ENCODE results near the gene IL5.
"Not testable (repeated sequence)": the region's sequence is repeated elsewhere in the genome, so short reads cannot be mapped to it uniquely, and the experiment has no call there.

Gene IL5

DNA sequence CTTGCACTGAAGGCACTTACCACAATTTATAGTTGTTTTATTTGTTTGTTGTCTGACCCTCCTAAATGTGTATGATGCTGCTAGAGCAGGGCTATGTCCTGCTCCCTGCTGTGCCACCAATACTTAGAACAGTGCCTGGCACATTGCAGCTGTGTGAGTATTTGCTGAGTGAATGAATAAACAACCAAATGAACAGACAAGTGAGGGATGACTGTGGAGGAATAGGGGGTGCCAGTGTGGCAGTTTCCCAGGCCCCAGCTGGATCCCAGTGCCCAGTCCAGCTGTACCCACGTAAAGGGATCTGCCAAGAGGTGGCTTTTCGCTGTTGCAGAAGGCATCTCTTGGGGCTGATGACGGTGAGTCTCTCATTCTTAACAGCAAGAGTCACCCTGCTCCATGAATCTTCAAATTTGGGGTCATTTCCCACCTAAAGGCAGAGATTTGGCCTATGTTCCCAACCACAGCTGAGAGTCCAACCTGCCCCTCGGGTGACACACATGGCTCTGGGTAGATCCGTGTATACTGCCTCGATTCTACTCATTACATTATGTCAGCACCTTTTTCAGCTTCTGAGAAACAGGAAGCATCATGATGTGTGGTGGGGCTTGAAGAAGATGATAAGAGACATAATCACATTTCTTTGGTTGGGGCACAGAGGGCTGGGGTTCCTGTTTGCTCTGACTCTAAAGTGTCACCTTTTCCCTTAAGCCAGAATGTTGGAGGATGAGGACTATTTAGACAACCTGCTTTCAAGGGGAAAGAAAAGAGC lies 14.3 kb downstream of the IL5 start:
- Histone ChIP-seq H3K9me3 (ENCODE audit: control insufficient read depth, low read depth, low read length) (no peaks in the 10 kb centered on the region), H3K27ac (ENCODE audit: low read length) (no peak overlapping the region), H3K27me3 (ENCODE audit: control insufficient read depth, insufficient read depth, low read length) (no peaks in the 10 kb centered on the region), H3K36me3 (ENCODE audit: control insufficient read depth, low read depth, low read length) (no peaks in the 10 kb centered on the region), H3K4me3 (ENCODE audit: low read length) (no peak overlapping the region), H3K9ac (ENCODE audit: low read length) (no peak overlapping the region), H3K4me1 (ENCODE audit: control insufficient read depth, low read depth, low read length) (no peaks in the 10 kb centered on the region)

GRCh38 chr5:132528021-132528420 lies 15.3 kb downstream of the IL5 start:
- Histone ChIP-seq H3K9me3 (ENCODE audit: control insufficient read depth, low read depth, low read length) (no peaks in the 10 kb centered on the region), H3K4me1 (ENCODE audit: control insufficient read depth, low read depth, low read length) (no peaks in the 10 kb centered on the region), H3K4me3 (ENCODE audit: low read length) (no peak overlapping the region), H3K27me3 (ENCODE audit: control insufficient read depth, insufficient read depth, low read length) (no peaks in the 10 kb centered on the region), H3K36me3 (ENCODE audit: control insufficient read depth, low read depth, low read length) (no peaks in the 10 kb centered on the region), H3K9ac (ENCODE audit: low read length) (no peak overlapping the region), H3K27ac (ENCODE audit: low read length) (no peak overlapping the region)

DNA sequence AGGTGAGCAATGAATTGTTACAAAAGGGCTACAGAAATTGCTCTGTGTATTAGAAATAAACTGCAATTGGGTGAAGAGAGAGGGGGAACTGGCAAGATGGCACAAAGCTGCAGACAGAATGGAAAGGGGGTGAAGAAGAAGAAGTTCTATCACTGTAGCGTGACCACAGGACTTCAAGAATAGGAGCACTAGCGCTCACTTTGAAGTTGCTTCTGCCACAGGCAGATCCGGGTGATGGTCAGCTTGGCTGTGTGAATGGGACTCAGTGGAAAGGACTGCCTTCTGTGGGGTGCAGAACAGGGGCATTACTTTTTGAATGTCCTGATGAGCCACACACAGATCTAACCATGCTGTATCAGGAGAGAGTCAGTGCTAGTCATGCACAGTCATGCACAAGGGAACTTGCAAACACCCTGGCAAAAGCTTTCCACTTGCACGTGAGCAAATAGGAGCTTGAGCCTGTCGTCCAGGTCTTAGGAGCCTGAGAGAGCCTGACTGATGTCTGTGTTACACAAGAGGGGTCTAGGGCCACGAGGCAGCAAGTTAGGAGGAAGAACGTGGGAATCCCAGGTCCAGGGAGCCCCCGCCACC lies 16.3 kb downstream of the IL5 start:
- no peaks in the 10 kb centered on the region for H3K9me3 ChIP-seq (ENCODE audit: control insufficient read depth, low read depth, low read length)
- no peak overlapping the region for H3K9ac ChIP-seq (ENCODE audit: low read length)
- H3K27ac ChIP-seq (ENCODE audit: low read length), result no peak overlapping the region
- no peaks in the 10 kb centered on the region for H3K27me3 ChIP-seq (ENCODE audit: control insufficient read depth, insufficient read depth, low read length)
- H3K36me3 ChIP-seq (ENCODE audit: control insufficient read depth, low read depth, low read length), result no peaks in the 10 kb centered on the region
- no peaks in the 10 kb centered on the region for H3K4me1 ChIP-seq (ENCODE audit: control insufficient read depth, low read depth, low read length)
- H3K4me3 ChIP-seq (ENCODE audit: low read length), result peak overlapping the region; percentile 21

DNA sequence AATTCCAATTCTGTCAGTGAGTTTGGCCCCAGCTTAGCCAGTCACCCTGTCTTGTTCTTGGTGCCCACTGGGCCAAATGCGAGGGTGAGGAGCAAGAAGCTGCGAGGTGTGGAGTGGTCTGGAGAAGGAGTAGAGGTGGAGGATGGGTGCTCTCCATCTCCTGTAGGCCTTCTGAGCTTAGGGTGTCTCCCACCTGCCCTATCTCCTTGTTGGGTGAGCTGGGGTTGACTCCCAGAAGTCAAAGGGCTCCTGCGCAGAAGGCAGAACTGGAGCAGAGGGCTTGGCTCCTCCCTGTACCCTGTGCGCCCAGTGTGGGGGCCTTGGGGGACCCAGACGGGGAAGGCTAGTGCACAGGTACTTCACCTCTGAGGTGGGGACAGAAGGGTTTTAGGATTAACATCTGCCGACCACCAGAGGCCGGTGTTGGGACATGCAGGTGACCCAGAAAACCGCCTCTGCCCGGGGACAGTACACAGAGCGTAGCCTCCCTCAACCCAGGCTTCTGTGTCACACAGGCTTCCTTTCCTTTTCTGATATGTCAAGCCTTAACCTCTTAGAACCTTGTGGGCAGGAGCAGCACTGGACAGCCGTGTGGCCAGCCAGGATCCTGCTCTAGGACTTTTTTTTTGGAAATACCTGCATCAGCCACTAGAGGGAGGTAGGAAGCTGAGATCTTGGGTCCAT lies 16.9 kb downstream of the IL5 start:
- no peak overlapping the region for H3K27ac ChIP-seq (ENCODE audit: low read length)
- H3K27me3 ChIP-seq (ENCODE audit: control insufficient read depth, insufficient read depth, low read length), result no peaks in the 10 kb centered on the region
- no peak overlapping the region for H3K9ac ChIP-seq (ENCODE audit: low read length)
- H3K4me1 ChIP-seq (ENCODE audit: control insufficient read depth, low read depth, low read length), result no peaks in the 10 kb centered on the region
- no peaks in the 10 kb centered on the region for H3K36me3 ChIP-seq (ENCODE audit: control insufficient read depth, low read depth, low read length)
- no peaks in the 10 kb centered on the region for H3K9me3 ChIP-seq (ENCODE audit: control insufficient read depth, low read depth, low read length)
- peak overlapping the region; percentile 21 for H3K4me3 ChIP-seq (ENCODE audit: low read length)

DNA sequence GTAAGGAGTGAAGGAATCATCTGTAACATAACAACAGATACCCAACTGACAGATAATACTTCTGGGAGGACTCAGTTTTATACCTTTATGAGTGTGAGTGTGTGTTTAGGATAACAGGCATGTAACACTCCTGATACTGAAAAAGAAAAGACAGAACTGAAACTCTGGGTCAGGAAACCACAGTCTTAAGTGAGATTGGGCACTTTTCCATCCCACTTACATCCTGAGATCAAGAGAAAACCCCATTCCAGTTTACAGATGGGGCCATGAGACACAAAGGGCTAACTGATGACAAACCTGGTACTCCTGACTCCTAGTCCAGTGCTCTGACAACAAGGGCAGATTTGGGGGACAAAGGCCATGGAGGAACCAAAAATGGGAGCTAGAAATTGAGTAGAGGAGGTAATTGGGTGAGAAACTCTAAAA lies 18.0 kb downstream of the IL5 start:
- Histone ChIP-seq H3K4me1 (ENCODE audit: control insufficient read depth, low read depth, low read length) (no peaks in the 10 kb centered on the region), H3K9ac (ENCODE audit: low read length) (no peak overlapping the region)

GRCh38 chr5:132524877-132525276 lies 18.4 kb downstream of the IL5 start:
- H3K27ac ChIP-seq (ENCODE audit: low read length); H3K27me3 ChIP-seq (ENCODE audit: control insufficient read depth, insufficient read depth, low read length); H3K9me3 ChIP-seq (ENCODE audit: control insufficient read depth, low read depth, low read length); H3K4me3 ChIP-seq (ENCODE audit: low read length); H3K9ac ChIP-seq (ENCODE audit: low read length); H3K36me3 ChIP-seq (ENCODE audit: control insufficient read depth, low read depth, low read length); H3K4me1 ChIP-seq (ENCODE audit: control insufficient read depth, low read depth, low read length): not testable (repeated sequence)

More for the DNA sequence above, 18.0 kb downstream of the IL5 start:
- Histone ChIP-seq H3K27ac (ENCODE audit: low read length) (no peak overlapping the region), H3K27me3 (ENCODE audit: control insufficient read depth, insufficient read depth, low read length) (no peaks in the 10 kb centered on the region), H3K4me3 (ENCODE audit: low read length) (no peak overlapping the region), H3K36me3 (ENCODE audit: control insufficient read depth, low read depth, low read length) (no peaks in the 10 kb centered on the region), H3K9me3 (ENCODE audit: control insufficient read depth, low read depth, low read length) (no peaks in the 10 kb centered on the region)

GRCh38 chr5:132522067-132522466 lies 21.3 kb downstream of the IL5 start:
- H3K36me3 ChIP-seq (ENCODE audit: control insufficient read depth, low read depth, low read length); H3K27ac ChIP-seq (ENCODE audit: low read length); H3K9me3 ChIP-seq (ENCODE audit: control insufficient read depth, low read depth, low read length); H3K4me3 ChIP-seq (ENCODE audit: low read length); H3K4me1 ChIP-seq (ENCODE audit: control insufficient read depth, low read depth, low read length); H3K27me3 ChIP-seq (ENCODE audit: control insufficient read depth, insufficient read depth, low read length); H3K9ac ChIP-seq (ENCODE audit: low read length): not testable (repeated sequence)

- H3K9ac ChIP-seq (ENCODE audit: low read length); H3K4me3 ChIP-seq (ENCODE audit: low read length); H3K27me3 ChIP-seq (ENCODE audit: control insufficient read depth, insufficient read depth, low read length); H3K27ac ChIP-seq (ENCODE audit: low read length); H3K36me3 ChIP-seq (ENCODE audit: control insufficient read depth, low read depth, low read length); H3K9me3 ChIP-seq (ENCODE audit: control insufficient read depth, low read depth, low read length); H3K4me1 ChIP-seq (ENCODE audit: control insufficient read depth, low read depth, low read length): not testable (repeated sequence)
These were observed 29.5 kb downstream of the IL5 start for GRCh38 chr5:132513618-132514336.

- Histone ChIP-seq H3K36me3 (ENCODE audit: control insufficient read depth, low read depth, low read length) (no peaks in the 10 kb centered on the region), H3K9ac (ENCODE audit: low read length) (no peak overlapping the region), H3K27me3 (ENCODE audit: control insufficient read depth, insufficient read depth, low read length) (no peaks in the 10 kb centered on the region), H3K9me3 (ENCODE audit: control insufficient read depth, low read depth, low read length) (peaks cover 9% of the 10 kb centered on the region), H3K4me1 (ENCODE audit: control insufficient read depth, low read depth, low read length) (no peaks in the 10 kb centered on the region), H3K27ac (ENCODE audit: low read length) (no peak overlapping the region), H3K4me3 (ENCODE audit: low read length) (no peak overlapping the region)
These were observed 33.2 kb downstream of the IL5 start for GRCh38 chr5:132510076-132510475.

- Histone ChIP-seq H3K9me3 (ENCODE audit: control insufficient read depth, low read depth, low read length) (no peaks in the 10 kb centered on the region), H3K27ac (ENCODE audit: low read length) (no peak overlapping the region), H3K4me1 (ENCODE audit: control insufficient read depth, low read depth, low read length) (no peaks in the 10 kb centered on the region), H3K27me3 (ENCODE audit: control insufficient read depth, insufficient read depth, low read length) (no peaks in the 10 kb centered on the region), H3K36me3 (ENCODE audit: control insufficient read depth, low read depth, low read length) (no peaks in the 10 kb centered on the region), H3K9ac (ENCODE audit: low read length) (no peak overlapping the region), H3K4me3 (ENCODE audit: low read length) (no peak overlapping the region)
These were observed 37.1 kb downstream of the IL5 start for GRCh38 chr5:132506094-132506692.

DNA sequence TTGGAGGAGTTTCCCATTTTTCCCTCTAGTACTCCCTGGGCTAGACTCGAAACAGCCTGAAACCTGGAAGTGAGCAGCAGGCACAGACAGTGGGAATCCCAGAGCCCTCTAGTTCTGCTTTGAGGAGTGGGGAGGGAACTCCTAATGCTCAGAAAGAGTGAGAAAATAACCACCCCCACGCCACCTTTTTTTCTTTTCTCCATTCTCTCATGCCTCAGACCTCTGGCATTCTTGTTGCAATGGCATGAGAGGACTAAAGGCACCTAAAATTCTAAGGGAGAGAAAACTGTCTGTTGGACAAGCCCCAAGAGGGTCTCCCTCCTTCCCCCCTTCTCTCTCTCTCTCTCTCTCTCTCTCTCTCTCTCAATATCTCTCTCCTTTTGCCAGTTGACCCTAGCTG lies 37.7 kb downstream of the IL5 start:
- Histone ChIP-seq H3K27me3 (ENCODE audit: control insufficient read depth, insufficient read depth, low read length) (no peaks in the 10 kb centered on the region), H3K27ac (ENCODE audit: low read length) (no peak overlapping the region), H3K9ac (ENCODE audit: low read length) (no peak overlapping the region), H3K36me3 (ENCODE audit: control insufficient read depth, low read depth, low read length) (no peaks in the 10 kb centered on the region), H3K4me1 (ENCODE audit: control insufficient read depth, low read depth, low read length) (no peaks in the 10 kb centered on the region), H3K4me3 (ENCODE audit: low read length) (no peak overlapping the region), H3K9me3 (ENCODE audit: control insufficient read depth, low read depth, low read length) (no peaks in the 10 kb centered on the region)
